GM06990 (cell line): ENCODE measurements around the gene GPR61.

Source experiments
- DNase-seq: peaks from one replicate; pipeline ENCODE4 v3.0.0-alpha.2; 2011; ENCODE audit not compliant: insufficient read length; ENCODE audit errors: extremely low read depth
- H3K27me3 ChIP-seq: replicated peaks from 2 replicates; pipeline ENCODE4 v1.6.0; 2011; ENCODE audit warnings: low read length; ENCODE audit not compliant: control insufficient read depth, insufficient read depth
- H3K36me3 ChIP-seq: 2 replicates; pipeline ENCODE4 v1.5.1; 2011; ENCODE audit warnings: low read length; ENCODE audit not compliant: control insufficient read depth, insufficient read depth
- H3K4me3 ChIP-seq: replicated peaks from 2 replicates; pipeline ENCODE4 v1.5.1; 2011; ENCODE audit warnings: low read depth, mild to moderate bottlenecking, control low read depth, low read length
- CTCF ChIP-seq: IDR thresholded peaks from 2 replicates; pipeline ENCODE4 v1.5.1; 2011; ENCODE audit warnings: low read length, control low read depth, mild to moderate bottlenecking, inconsistent platforms; ENCODE audit not compliant: insufficient read depth, poor library complexity, severe bottlenecking

GPR61 gene

DNA sequence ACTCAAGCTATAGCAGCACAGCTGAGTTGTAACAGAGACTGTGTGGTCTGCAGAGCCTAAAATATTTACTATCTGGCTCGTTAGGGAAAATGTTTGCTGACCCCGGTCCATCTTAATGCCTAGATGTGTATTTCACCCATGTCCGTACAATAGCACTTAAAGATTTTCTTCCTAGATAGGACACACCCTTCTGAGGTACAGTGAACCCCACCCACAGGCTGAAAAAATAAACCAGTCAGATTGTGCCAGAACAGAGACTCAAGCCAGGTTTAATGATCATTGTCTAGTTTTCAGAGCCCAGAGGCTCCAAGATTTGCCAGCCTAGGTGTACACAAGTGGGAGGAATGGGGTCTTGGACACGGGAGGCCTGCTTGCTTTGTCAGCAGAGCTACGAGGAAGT, 35.7 kb upstream of the GPR61 start:
- H3K36me3 ChIP-seq: no peaks in the 10 kb centered on the region; the same call in 1 of the 2 replicates
- H3K4me3 ChIP-seq: no peak overlapping the region
- no peak for TF ChIP-seq CTCF
- DNase-seq: no peak
- no peaks in the 10 kb centered on the region for H3K27me3 ChIP-seq

DNA sequence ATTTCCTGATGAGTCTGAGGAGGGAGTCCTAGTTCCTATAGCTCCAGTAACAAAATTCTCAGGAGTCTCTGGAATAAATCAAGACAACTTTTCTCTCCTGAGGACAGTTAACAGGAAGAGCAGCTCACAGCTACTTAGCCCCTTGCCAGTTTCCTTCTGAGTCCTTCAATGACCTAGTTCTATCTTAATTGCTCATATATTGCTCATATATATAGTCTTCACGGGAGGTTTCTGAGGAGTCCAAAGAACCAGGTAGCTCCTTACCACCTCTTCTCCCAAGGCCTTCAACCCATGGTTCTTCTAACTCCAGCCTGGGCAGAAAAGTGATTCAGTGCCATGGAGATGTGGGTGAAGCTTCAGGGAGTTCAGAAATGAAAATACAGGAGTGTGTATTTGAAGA, 34.7 kb upstream of the GPR61 start:
- no peaks in the 10 kb centered on the region for H3K27me3 ChIP-seq
- no peak overlapping the region for H3K4me3 ChIP-seq
- no peaks in the 10 kb centered on the region; the same call in 1 of the 2 replicates for H3K36me3 ChIP-seq
- no peak for TF ChIP-seq CTCF
- no peak for DNase-seq

- DNase-seq: no peak
- no peaks in the 10 kb centered on the region for H3K27me3 ChIP-seq
- no peak overlapping the region for H3K4me3 ChIP-seq
- no peaks in the 10 kb centered on the region for H3K36me3 ChIP-seq
- no peak for TF ChIP-seq CTCF
Measured at GRCh38 chr1:109508001-109508872, 31.4 kb upstream of the GPR61 start.

GRCh38 chr1:109508873-109509175, 30.8 kb upstream of the GPR61 start:
- no peak for DNase-seq
- H3K36me3 ChIP-seq: no peaks in the 10 kb centered on the region
- no peaks in the 10 kb centered on the region for H3K27me3 ChIP-seq
- H3K4me3 ChIP-seq: peak overlapping the region; percentile 71
- no peak for TF ChIP-seq CTCF

DNA sequence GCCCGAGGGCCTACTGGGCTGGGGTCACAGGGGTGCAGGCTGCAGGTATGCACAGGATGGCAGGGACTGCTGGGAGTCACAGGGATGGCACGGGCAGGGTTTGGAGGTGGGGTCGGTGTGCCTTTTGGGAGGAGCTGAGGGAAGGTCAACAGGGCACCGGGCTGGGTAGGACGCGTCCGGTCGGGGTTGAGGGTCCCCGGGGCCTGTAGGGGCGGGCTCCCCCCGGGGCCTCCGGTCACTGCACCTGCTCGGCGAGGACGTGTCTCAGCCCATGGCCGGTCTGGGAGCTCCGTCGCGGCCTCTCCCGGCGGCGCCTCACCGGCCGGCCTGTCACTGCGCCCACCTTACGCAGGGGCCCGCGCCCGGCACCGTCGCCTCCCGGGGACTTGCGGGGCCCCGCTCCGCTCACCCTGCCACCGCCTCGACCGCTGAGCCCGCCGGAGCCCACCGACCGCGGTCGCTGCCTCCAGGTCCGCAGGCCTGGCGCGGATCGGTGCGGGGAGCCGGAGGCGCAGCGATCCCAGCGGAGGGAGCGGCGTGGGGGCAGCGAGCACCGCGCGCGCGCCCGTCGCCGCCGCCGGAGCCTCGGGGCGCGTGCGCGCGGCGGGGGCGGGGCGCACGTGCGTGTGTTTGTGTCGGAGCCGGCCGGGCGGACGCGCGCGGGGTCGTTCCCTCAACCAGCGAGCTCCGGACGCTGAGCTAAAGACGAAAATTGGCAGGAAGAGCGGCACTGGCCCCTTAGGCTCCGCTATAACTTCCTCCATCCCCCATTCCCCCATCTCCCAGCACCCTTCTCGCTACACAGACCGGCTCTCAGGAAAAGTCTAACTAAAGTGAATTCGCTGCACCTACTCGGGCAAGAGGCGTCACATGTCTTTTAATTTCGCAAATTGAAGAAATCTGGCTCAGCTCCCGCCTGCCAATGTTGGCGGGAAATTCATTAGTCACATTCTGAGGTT, 30.2 kb upstream of the GPR61 start, which contains the start of gene AMIGO1:
Gene AMIGO1, minus strand, starts transcription at position 552 of the 959 bp plus-strand sequence. CDS start 815 bp downstream, outside the sequence.
- Histone ChIP-seq H3K27me3 (no peaks in the 10 kb centered on the region), H3K36me3 (no peaks in the 10 kb centered on the region), H3K4me3 (peak within 1 kb of the TSS; percentile 71)
- peak; percentile 75 for DNase-seq
- no peak for TF ChIP-seq CTCF
